GM08714 (cell line): ENCODE data around the gene TPRG1.

Experiments used
- H3K4me3 ChIP-seq: fragments of 200-500 bp; sonication (Bioruptor generic); 2 replicates; pipeline ENCODE4 v1.5.1; 2014; ENCODE audit warnings: mild to moderate bottlenecking, low read length, inconsistent platforms
- ZNF274 ChIP-seq: IDR thresholded peaks from 2 replicates; pipeline ENCODE4 v1.6.1; 2012; ENCODE audit warnings: mild to moderate bottlenecking, low read depth, low read length

The TPRG1 gene

DNA sequence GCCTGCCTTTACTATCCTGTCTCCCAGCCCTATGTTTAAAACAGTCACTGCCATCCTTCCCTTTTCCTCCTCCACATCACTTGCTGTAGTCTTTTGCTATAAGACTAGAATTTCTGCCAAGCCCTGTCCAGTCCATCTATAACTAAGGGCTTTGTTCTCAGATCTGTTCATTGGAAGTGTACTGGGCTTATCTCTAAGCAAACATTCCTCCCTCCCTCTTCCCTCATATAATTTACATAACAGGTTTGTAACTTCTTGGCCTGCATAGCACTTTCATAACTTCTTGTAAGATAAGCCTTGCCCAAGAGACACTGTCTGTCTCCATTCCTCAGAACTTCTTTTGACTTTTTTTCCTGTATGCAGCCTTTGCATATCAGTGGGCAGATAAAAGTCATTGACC, 16.7 kb downstream of the TPRG1 start:
- TF ChIP-seq ZNF274 = no peak
- H3K4me3 ChIP-seq = no peak overlapping the region

DNA sequence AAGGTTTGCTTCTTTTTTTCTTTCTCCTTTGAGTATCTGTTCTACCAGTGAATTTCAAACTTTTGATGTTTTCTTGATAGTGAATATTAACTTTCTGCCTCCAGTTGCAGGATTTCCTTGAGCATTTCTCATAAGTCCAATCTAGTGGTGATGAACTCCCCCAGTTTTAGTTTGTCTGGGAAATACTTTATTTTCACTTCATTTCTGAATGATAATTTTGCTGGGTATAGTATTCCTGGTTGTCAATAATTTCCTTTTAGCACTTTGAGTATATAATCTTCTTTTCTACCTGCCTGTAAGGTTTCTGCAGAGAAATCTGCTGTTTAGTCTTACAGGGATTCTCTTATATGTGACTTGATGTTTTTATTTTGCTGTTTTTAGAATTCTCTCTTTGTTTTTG, 21.0 kb downstream of the TPRG1 start:
- no peak overlapping the region for H3K4me3 ChIP-seq
- TF ChIP-seq ZNF274 = no peak

DNA sequence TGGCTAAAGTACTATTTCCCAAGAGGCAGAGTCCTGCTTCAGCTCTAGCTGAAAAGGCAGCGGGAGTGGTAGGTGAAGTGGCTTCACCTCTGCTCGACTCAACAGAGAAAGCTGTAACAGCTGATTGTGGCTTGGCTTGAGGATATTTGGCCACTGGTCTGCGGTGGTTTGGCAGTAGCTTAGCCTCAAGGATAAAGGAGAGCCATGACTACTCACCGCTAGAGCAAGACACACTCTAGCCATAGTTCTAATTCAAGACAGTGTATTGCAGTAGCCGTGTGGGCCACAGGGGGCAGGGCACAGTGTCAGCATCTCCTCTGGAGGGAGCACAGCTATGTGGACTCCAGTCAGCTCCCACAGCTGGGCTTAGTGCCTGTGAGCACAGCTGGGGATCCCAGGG, 23.5 kb downstream of the TPRG1 start:
- H3K4me3 ChIP-seq = no peak overlapping the region
- no peak for TF ChIP-seq ZNF274

DNA sequence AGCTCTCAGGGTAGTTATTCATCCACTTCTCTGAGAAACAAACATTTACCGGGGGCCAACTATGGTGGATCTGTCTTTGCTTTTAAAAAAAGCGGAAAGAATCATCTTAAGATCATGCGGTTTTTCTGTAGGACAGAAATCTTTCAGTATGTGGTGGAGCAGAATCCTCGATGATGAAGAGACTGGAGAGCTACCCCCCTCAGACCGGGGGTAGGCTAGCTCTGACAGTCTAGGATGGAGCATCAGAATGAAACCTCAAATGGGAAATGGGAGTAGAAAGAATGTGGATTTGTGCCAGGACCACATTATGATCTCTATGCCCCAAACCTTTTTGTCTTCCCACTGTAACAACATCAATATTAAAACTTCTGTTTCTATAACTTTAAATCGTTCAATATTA, 30.3 kb downstream of the TPRG1 start:
- no peak for TF ChIP-seq ZNF274
- no peak overlapping the region for H3K4me3 ChIP-seq

DNA sequence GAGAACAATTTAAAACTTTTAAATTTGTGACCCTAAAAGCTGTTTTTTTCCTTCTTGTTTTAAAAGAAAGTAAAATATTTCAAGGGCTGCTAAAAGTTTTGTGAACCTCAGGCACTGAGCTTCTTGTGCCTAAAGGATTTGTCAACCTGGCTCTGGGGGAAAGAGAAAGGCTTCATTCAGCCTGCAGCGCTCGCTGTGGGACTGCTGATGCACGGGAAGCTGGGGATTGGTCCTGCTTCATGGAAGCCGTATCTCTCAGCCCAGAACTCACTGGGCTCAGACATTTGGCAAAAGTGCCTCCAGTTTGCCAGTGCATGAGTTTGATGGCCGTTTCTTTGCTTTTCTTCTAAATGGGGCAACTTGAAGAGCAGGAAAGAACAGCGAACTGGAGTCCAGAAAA, 30.8 kb downstream of the TPRG1 start:
- TF ChIP-seq ZNF274 = no peak
- H3K4me3 ChIP-seq = no peak overlapping the region

DNA sequence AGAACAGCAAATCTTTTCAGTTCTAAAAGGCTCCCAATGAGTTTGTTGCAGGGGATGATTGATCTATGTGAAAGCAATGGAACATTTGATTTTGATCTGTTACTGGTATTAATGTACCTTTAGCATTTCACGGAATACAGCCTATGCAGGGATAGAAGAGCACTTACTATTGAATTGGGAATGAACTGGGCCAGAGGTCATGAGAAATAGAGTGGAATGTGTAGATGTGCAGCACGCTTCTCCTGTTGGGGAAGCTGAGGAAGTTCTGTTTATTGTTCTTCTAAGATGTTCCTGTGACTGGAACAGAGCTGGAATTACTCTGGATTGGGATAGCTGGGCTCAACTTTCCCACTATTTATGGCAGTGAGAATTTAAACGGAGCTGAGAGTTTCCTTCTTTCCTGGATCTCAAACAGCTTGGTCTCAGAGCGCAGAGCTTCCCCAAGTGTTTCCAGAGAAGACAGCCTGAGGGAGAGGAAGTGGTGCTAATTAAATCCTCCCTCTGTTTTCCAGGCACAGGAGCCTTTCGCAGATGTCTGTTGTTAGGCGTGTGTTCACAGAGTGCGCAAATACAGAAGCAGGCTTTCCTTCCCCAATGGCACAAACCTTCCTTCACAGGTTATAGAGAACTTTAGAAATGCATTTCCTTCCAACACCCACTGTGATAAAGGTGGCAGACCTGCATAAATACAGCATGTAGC, 32.5 kb downstream of the TPRG1 start:
- no peak for TF ChIP-seq ZNF274
- no peak overlapping the region for H3K4me3 ChIP-seq

DNA sequence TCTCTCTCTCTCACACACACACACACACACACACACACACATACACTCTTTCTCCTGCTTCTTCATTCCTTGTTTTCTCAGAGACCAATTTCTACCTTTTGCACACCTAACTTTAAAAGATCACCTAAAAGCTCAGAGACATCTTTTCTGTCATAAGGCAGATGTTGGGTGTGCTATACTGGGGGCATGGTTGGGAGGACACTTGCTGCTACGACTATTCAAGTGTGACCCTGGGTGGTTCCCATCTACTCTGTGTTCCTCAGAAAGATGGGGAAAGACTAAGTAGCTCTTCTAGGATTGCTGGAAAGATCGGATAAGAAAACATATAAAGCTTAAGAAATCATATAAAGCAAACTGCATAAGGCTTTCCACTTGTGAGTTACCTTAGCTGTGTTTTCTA, 33.2 kb downstream of the TPRG1 start:
- no peak overlapping the region for H3K4me3 ChIP-seq

DNA sequence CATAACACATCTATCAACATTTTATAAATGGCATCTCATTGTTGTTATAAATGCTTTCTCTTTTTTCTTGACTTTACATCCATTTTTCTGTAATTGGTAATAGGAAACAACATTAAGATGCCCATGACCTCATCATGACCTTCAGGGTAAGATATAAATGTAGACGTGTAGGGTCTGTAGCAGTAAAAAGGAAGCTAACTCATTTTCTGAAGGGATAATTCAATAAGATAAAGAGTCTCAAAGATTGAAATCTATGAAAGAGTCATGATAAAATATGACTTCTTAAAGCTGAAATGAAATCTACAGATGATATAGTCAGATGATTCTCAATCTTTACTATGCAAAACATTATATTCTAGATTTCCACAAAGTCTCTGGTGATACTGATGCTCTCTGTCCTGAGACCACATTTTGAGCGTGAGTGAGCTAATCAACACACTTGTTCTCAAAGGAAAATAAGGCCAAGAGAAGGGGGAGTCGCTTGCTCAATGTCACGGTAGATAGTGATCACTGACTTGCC, 38.5 kb downstream of the TPRG1 start:
- TF ChIP-seq ZNF274 = no peak
- H3K4me3 ChIP-seq = no peak overlapping the region

More for the DNA sequence above, 33.2 kb downstream of the TPRG1 start:
- no peak for TF ChIP-seq ZNF274

DNA sequence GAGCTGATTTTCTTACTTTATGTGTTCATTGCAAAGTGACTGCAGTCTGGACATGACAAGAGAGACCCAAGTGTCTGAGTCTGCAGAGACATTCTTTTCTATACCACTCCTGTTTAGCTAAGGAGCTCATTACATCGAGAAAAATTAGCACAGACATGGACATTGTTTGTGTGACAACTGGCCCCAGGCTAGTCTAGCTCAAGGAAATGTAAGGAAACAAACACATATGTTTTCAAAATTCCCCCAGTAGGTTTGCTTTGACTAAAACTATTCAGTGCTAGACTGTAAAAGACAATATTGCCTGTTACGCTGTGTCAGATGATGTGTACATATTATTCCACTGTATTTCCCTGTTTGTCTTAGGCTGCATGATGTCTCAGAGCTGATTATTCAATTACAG, 40.9 kb downstream of the TPRG1 start:
- no peak overlapping the region for H3K4me3 ChIP-seq
- no peak for TF ChIP-seq ZNF274

DNA sequence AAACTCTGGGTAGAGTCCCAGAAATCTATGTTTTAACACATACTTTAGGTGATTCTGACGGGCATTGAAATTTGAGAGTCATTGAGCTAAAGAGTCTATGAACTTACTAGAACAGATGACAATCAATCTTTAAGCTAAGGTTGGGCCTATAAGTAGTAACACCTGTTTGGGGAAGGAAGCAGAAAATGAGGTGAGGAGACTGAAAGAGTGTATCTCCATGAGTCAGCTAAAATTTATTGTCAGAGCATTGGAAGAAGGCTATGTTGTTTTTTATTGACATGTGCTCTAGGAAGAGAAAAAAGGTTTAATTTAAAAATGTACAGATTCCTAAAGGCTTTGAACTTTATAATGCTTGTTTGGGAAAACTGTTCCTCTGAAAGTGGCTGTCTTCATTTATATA, 42.9 kb downstream of the TPRG1 start:
- no peak for TF ChIP-seq ZNF274
- H3K4me3 ChIP-seq = no peak overlapping the region

DNA sequence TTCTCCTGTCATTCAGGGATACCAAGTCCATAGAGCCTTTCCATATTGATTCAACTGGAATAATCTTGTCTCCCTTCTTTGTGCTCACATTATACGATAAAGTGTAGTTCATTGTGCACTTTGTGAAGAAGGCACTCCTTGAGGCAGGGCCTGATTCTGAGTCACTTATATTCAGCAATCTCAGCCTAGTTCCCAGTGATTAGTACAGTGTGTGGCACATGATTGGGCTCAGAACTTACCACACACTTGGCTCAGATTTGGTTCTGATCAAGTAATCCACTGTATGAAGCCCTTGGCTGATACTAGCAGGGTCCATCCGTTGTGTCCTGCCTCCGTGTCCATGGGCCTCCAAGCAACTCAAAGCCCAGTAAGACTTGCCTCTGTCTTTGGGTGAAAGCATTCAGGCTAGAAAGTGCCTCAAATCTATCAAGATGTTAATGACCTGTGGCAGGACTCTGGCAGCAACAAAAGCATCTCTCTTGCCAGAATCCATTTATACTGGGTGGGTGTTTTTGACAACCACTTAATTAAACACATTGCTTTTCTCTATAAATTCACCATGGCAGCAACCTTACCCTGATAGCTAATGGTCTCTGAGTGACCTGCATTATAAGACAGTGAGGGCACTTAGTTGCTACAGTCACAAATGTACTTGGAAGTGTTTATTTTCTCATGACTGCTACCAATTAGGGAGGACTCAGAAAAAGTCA, 51.3 kb downstream of the TPRG1 start:
- no peak for TF ChIP-seq ZNF274
- no peak overlapping the region for H3K4me3 ChIP-seq

DNA sequence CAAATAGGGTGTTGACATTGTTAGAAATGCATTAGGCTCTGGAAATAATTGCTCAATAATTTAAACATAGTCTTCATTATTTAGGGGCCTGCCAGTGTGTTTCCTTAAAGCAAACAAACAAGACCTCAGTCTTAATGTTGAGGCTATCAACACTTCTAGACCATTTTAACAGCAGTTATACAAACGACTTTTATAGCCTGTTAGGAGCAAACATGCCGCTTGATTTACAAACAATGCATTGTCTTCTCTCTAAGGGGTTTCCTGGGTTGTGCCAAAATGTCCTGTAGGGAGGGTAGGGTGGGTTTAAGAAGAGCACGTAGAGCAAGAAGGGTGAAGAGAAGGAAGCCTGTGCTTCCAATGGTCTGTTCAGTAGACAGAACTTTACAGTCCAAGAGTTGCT, 53.7 kb downstream of the TPRG1 start:
- H3K4me3 ChIP-seq = no peak overlapping the region
- TF ChIP-seq ZNF274 = no peak

DNA sequence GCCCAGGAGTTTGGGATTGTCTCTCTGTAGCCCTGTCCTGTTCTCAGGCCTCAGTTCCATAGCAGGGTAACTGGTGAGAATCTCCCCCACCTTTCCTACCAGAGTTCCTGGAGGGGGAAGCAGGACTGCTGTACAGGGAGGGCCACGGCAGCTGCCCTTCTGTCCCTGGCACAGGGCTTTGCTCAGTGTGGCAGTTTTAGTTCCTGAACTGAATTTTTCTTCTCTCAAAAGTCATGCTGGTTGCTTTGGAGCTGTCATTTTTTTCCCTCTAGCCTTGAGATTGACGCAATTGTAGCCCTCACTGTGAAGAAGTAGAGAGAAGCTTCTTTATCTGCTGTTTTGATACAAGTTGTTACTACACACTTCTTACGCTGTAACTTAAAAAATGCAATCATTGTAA, 55.5 kb downstream of the TPRG1 start:
- no peak for TF ChIP-seq ZNF274

DNA sequence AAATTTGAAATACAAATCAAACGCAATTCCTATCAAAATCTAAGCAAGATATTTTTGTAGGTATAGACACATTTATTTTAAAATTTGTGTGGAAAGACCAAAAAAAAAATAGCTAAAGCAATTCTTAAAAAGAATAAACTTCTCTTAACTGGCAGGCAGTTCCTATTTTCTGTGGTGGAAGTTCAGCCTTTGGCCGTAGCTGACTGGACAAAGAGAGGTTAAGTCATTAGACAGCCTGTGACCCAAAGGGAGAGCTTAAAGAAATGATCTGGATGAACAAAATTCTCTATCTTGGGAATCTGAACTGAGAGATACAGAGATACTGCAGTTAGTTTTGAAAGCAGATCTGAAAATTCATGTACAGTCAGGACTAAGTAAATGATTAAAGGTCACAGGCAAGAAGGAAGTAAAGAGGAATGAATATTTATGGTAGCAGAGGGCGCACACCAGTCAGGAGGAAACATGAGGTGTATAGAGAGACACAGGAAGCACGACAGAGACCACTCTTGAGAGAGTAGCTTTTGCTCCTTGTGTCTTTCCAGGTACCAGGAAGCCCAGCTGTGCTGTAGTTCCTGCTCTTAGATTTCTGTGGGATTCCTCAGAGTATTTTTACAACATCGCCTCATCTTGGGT, 57.5 kb downstream of the TPRG1 start:
- no peak overlapping the region for H3K4me3 ChIP-seq
- TF ChIP-seq ZNF274 = no peak

More for the DNA sequence above, 55.5 kb downstream of the TPRG1 start:
- no peak overlapping the region for H3K4me3 ChIP-seq

DNA sequence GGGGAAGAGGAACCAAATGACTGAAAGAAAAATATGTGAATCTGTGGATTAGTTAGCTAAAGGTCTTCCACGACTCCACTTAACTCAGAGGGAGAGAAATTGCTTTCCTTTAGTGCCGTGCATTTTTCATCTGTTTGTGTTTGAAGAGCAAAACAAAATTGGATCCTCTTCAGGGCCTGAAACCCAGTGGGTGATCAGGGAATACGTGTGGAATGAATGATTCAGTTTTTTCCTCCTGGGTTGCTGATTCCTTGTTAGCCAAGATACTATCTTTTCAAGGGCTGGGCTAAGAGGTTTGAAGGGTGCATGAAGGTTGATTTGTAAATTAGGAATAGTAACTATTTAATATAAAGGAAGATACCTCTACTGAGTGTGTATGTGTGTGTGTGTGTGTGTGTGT, 61.0 kb downstream of the TPRG1 start:
- no peak for TF ChIP-seq ZNF274
- H3K4me3 ChIP-seq = no peak overlapping the region
